Body of pancreas (tissue), 4 donors: ENCODE data around the gene MYRIP. TPM values are rescaled to one million over a fixed set of nuclear protein-coding genes. Genes with fewer than 3 reads are reported as not detected.

Experiments
- ATAC-seq: fragments of 150-250 bp; one replicate; pipeline ENCODE4 v1.9.1; 2016
- DNase-seq, 4 donors: peaks; one replicate each; pipeline ENCODE4 v3.0.0-alpha.2; 2019
- H3K27ac ChIP-seq, 4 donors: fragments of 200-600 bp; sonication (generic); 1 replicate in 3 of 4; 2 replicates in 1 of 4; pipeline versions ENCODE4 v1.5.1 to v1.6.1; 2016 to 2019; ENCODE audit warnings: mild to moderate bottlenecking in 1 of 4, mixed read lengths in 1 of 4, moderate library complexity in 1 of 4
- H3K27me3 ChIP-seq, 2 donors: fragments of 200-600 bp; sonication (generic); one replicate each; pipeline ENCODE4 v1.6.0; 2016; ENCODE audit warnings: mild to moderate bottlenecking in 1 of 2
- H3K36me3 ChIP-seq, 2 donors: fragments of 200-600 bp; sonication (generic); replicated peaks in 1 of 2; 2 replicates each; pipeline ENCODE4 v1.5.1; 2016; ENCODE audit warnings: low read depth in 2 of 2; ENCODE audit not compliant: insufficient read depth in 1 of 2
- H3K4me1 ChIP-seq: fragments of 200-600 bp; sonication (generic); one replicate; pipeline ENCODE4 v1.6.0; 2016
- H3K4me3 ChIP-seq, 2 donors: fragments of 200-600 bp; sonication (generic); 1 replicate in 1 of 2; 2 replicates in 1 of 2; pipeline ENCODE4 v1.5.1; 2016 to 2019
- H3K9me3 ChIP-seq, 3 donors: fragments of 200-600 bp; sonication (generic); 1 replicate in 2 of 3; 2 replicates in 1 of 3; pipeline ENCODE4 v1.5.1; 2016
- POLR2A ChIP-seq, 3 donors: fragments of 450-650 bp; IDR thresholded peaks; one replicate each; pipeline ENCODE4 v1.6.1; 2016; ENCODE audit warnings: antibody characterized with exemption in 3 of 3, mild to moderate bottlenecking in 2 of 3
- WGBS, 2 donors: methylation state at CpG; one replicate each; pipeline ENCODE4 v1.1.5; 2017; 5-methylcytosine and 5-hydroxymethylcytosine counted together
- intact Hi-C: fragments of 100-400 bp; cut with DNase I; formaldehyde crosslinking; loops from one replicate; pipeline ENCODE4 v1.15.1; 2023
- total RNA-seq, 2 donors: library from RNA; depleted of rRNA; stranded (reverse); fragments of >200 nt; gene quantifications; one replicate each; pipeline ENCODE4 v1.1.0, GENCODE V29; 2016
- TF ChIP-seq, protein P1 (sequence below), 7 experiments: fragments of 450-650 bp in 4 of 7; fragments of 200-600 bp in 3 of 7; sonication (generic) in 3 of 7; IDR thresholded peaks; one replicate each; pipeline ENCODE4 v1.5.1; 2016 to 2019; ENCODE audit warnings: antibody characterized with exemption in 7 of 7

MYRIP gene
- total RNA-seq, 2 donors from 2014 or later = 5.2 to 12.5 TPM

DNA sequence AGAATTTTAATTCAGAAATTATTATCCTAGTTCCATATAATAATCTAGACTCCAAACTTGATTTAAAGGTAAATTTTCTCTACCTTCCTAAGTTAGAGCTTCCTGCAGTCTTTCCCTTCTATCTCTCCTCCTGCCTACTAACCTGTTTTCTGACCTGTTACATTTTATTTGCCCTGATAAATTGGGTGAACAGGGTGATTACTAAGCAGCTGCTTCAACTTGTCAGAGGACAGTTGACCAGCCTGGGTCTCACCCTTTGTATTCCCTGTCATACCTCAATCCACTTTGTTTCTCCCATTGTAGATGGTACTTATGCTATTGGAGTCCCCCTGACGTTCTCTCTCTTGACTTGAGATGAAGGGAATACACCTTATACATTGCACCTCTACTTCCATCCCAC is 28.4 kb upstream of the MYRIP start:
- TF ChIP-seq, protein P1, sequence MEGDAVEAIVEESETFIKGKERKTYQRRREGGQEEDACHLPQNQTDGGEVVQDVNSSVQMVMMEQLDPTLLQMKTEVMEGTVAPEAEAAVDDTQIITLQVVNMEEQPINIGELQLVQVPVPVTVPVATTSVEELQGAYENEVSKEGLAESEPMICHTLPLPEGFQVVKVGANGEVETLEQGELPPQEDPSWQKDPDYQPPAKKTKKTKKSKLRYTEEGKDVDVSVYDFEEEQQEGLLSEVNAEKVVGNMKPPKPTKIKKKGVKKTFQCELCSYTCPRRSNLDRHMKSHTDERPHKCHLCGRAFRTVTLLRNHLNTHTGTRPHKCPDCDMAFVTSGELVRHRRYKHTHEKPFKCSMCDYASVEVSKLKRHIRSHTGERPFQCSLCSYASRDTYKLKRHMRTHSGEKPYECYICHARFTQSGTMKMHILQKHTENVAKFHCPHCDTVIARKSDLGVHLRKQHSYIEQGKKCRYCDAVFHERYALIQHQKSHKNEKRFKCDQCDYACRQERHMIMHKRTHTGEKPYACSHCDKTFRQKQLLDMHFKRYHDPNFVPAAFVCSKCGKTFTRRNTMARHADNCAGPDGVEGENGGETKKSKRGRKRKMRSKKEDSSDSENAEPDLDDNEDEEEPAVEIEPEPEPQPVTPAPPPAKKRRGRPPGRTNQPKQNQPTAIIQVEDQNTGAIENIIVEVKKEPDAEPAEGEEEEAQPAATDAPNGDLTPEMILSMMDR (IDR thresholded peaks at IDR 0.05) = no peak
- TF ChIP-seq POLR2A (IDR thresholded peaks at IDR 0.05) = no peak
- no peak overlapping the region for H3K4me3 ChIP-seq
- H3K36me3 ChIP-seq = no peaks in the 10 kb centered on the region
- H3K27me3 ChIP-seq = no peaks in the 10 kb centered on the region
- H3K27ac ChIP-seq = no peak overlapping the region
- intact Hi-C loops = no loop called here
- DNase-seq = no peak
- 87 to 88% methylated on average over 1 of the region's 1 CpG for WGBS, 2 donors
- H3K9me3 ChIP-seq = no peaks in the 10 kb centered on the region
- no peak for ATAC-seq
- H3K4me1 ChIP-seq = no peaks in the 10 kb centered on the region

DNA sequence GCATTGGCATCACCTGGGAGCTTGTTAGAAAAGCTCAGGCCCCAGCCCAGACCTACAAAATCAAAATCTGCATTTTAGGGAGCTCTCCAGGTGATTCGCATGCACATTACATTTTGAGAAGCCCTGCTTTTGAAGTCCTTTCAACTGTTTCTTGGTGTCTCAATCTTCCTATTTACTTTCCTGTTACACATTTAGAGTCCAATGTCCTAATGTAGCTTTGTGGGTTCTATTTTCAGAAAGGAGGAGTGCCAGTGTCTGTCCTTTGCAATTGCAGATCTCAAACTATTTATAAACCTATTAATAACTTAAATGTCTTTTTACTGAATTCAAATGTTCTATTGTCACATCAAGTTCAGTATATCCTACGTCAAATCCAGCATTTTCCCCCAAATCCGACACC is 27.8 kb upstream of the MYRIP start:
- Histone ChIP-seq H3K27ac (no peak overlapping the region), H3K9me3 (no peaks in the 10 kb centered on the region), H3K36me3 (no peaks in the 10 kb centered on the region), H3K4me1 (no peaks in the 10 kb centered on the region), H3K4me3 (no peak overlapping the region), H3K27me3 (no peaks in the 10 kb centered on the region)
- DNase-seq (no peak), ATAC-seq (no peak)
- TF ChIP-seq POLR2A (IDR thresholded peaks at IDR 0.05) = no peak
- TF ChIP-seq, protein P1 (IDR thresholded peaks at IDR 0.05) = no peak
- intact Hi-C loops = no loop called here
- WGBS, 2 donors = 46 to 70% methylated on average over 3 of the region's 3 CpGs

DNA sequence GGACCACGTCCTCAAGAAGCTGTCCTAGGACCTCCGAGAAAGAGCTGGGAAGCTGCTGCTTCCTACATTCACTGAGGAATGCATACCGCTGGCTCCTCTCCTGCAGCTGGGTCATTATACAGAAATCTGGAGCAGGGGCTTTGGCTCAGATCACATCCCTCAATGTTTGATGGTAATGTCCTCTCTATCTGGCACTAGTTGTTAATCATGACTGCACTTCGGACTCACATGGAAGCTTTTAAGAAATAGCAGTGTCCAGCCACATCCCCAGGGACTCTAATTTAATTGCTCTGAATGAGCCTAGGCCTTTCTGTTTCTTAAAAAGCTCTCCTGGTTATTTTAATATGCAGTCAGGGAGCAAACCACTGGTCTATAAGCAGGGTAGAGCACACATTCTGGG is 25.7 kb upstream of the MYRIP start:
- Histone ChIP-seq H3K27ac (no peak overlapping the region), H3K36me3 (no peaks in the 10 kb centered on the region), H3K4me3 (no peak overlapping the region), H3K9me3 (no peaks in the 10 kb centered on the region), H3K4me1 (no peaks in the 10 kb centered on the region), H3K27me3 (no peaks in the 10 kb centered on the region)
- intact Hi-C loops = no loop called here
- TF ChIP-seq POLR2A (IDR thresholded peaks at IDR 0.05) = no peak
- TF ChIP-seq, protein P1 (IDR thresholded peaks at IDR 0.05) = no peak
- DNase-seq = no peak
- ATAC-seq = no peak
- 77% methylated on average over 4 of the region's 4 CpGs for WGBS, 2 donors

DNA sequence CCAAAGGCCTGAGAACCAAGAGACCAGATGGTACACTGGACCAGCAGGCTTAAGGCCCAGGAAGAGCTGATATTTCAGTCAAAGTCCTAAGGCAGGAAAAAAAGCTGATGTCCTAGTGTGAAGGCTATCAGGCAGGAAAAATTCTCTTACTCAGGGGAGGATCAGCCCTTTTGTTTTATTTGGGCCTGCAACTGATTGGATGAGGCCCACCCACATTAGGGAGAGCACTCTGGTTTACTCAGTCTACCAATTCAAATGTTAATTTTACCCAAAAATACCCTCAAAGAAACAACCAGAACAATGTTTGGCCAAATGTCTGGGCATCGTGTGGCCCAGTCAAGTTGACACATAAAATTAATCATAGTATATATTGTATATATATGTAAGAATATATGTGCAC is 24.5 kb upstream of the MYRIP start:
- no peak for DNase-seq
- Histone ChIP-seq H3K4me1 (no peaks in the 10 kb centered on the region), H3K4me3 (no peak overlapping the region), H3K27me3 (no peaks in the 10 kb centered on the region), H3K27ac (no peak overlapping the region), H3K9me3 (no peaks in the 10 kb centered on the region), H3K36me3 (no peaks in the 10 kb centered on the region)
- 85 to 87% methylated on average over 1 of the region's 1 CpG for WGBS, 2 donors
- no peak for TF ChIP-seq POLR2A (IDR thresholded peaks at IDR 0.05)
- TF ChIP-seq, protein P1 (IDR thresholded peaks at IDR 0.05) = no peak
- ATAC-seq = no peak
- intact Hi-C loops = no loop called here

DNA sequence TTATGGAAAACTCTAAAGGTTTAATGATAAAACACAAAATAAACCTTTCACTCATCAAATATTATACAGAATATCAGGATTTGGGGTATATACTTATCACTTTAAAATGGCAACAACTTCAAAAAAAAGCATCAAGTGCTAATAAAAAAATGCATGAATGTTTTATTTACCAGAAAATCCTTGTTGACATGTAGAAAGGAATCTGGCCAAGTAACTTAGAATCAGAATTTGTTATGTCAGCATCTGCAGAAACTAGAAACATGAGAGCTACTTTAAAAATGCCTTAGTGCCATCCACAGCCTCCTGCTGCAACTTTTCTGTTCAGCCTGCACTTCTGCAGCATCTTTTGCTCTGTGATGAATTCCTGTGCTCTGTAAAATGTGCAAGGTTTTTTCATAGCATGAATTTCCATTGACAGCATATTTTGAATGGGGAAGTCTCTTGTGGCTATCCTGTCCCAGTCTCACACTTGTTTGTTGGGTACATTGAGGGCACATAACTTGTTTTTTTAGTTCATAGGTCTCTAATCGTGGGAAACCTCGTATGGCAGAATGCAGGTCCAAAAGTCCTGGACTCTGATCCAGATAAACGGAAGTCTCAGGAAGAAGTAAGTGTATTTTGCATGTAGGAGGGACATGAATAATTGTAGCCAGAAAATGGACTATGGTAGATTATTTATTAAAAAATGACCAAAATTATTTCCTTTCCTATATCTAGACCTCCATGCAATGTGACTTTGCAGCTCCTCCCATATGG is 21.1 kb upstream of the MYRIP start:
- no peaks in the 10 kb centered on the region for H3K36me3 ChIP-seq
- 49 to 52% methylated on average over 3 of the region's 3 CpGs for WGBS, 2 donors
- H3K9me3 ChIP-seq = no peaks in the 10 kb centered on the region
- no peak overlapping the region for H3K4me3 ChIP-seq
- no peak for DNase-seq
- H3K4me1 ChIP-seq = no peaks in the 10 kb centered on the region
- no peak overlapping the region for H3K27ac ChIP-seq
- TF ChIP-seq, protein P1 (IDR thresholded peaks at IDR 0.05) = no peak
- no peak for TF ChIP-seq POLR2A (IDR thresholded peaks at IDR 0.05)
- intact Hi-C loops = no loop called here
- H3K27me3 ChIP-seq = no peaks in the 10 kb centered on the region
- no peak for ATAC-seq
